HG02973 (cell line): ENCODE results near the gene ABTB2.

ENCODE experiments used
- ATAC-seq: cut with Tn5 transposase; IDR thresholded peaks from one replicate; pipeline ENCODE4 v1.9.1; 2021; ENCODE audit warnings: moderate library complexity; ENCODE audit not compliant: unreplicated experiment

Gene ABTB2

DNA sequence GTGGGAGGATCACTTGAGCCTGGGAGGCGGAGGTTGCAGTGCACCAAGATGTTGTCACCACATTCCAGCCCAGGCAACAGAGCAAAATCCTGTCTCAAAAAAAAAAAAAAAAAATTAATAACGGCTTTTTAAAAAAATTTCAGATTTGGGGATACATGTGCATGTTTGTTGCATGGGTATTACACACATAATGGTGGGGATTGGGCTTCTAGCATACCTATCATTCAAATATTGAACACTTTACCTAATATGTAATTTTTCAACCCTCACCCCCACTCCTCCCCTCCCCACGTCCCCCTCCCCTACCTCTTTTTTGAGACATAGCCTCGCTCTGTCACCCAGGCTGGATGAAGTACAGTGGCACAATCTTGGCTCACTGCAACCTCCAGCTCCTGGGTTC is 40.1 kb downstream of the ABTB2 start:
- ATAC-seq, result no peak

DNA sequence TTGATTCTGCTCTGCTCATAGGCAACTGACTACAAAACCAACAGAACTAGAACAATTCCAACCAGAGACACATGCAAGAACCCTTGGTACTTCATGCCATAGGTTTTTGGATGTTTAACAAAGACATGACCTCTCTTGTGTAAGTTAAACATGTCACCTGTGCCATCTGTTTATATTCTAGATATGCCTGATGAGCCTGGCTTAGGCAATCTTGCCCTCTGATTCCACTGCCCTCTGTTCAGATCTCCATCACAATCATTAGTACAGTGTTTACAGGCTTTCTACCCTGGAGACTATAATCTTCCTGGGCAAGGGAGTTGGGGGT is 40.8 kb downstream of the ABTB2 start:
- ATAC-seq, result no peak

DNA sequence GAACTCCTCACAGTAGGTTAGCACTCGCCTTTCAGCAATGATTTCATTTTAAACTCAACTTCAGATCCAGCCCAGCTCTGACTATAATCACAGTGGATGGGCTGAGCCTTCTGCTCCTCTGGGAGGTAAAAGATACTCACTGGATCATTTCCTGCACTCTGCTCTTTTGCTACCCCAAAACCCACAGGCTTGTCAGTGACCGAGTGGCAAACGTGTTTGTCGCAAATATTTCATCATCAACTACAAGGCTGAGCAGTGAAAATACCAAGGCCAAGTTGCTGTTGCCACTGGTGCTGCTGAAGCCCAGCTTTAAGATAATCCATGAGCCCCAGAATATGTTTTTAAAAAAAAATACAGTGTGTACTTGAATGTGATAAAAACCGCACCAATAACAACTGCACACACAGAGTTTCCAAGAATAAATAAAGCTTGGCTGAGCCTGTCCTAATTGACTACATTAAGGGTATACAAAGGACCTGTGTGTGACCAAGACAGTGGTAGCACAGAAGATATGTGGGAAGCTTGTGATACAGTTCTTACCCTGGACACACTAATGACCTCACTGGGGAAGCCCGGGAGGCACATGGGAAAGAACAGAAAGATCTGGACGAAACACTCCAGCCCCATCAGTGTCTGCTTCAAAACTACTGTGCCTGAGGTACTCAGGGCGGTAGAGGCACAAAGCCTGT is 41.3 kb downstream of the ABTB2 start:
- ATAC-seq, result no peak

DNA sequence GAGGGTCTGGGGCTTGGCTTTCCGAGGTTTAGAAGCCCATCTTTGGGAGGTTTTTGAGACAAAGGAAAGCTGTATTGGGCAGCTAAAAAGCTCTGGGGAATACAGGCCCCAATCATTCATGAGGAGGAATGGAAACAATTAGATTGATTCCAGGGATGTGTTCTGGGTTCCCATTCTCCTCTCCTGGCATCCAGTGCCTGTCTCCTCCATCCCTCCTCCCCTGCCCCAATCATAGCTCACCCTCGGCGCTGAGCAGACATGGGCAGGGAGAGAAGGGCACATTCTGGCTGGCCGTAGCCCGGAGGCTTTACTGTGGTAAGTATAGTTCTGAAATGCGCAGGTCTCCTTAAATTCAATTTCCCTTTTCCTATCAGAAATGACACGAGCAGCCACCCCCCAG is 42.4 kb downstream of the ABTB2 start:
- ATAC-seq, result no peak

DNA sequence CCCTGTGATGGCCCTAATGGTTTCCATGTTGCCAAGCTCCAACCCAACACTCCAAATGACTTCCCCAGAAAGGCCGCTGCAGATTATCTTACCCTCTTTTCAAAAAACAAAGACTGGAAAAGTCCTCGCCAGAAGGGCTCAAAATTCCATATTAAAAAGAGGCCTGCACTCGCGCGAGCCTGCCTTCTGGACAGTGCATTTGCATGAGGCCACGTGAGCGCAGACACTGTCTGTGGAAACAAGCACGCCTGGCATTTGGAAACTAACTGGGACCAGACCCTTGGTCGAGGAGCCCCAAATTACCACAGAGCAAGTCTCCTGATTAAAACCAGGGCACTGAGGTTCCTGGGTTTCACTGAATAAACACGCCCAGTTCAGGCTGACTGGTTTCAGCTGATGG is 42.9 kb downstream of the ABTB2 start:
- no peak for ATAC-seq

DNA sequence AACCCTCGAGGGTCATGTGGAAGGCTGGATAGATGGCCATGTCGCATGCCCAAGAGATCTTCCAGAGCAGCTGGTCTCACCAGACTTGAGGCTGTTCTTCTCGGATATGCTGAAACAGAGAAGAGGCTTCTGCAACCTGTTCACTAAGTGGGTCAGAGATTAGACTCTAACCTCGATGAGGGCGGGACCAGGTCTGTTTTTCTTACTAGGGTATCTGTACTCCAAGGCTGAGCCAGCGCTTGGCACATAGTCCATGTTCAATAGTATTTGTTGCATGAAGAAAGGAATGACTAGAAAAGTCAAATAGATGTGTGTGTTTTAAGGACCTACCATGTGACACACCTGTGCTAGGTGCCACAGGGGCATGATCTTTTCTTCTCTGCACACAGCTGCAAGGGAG is 43.6 kb downstream of the ABTB2 start:
- no peak for ATAC-seq

DNA sequence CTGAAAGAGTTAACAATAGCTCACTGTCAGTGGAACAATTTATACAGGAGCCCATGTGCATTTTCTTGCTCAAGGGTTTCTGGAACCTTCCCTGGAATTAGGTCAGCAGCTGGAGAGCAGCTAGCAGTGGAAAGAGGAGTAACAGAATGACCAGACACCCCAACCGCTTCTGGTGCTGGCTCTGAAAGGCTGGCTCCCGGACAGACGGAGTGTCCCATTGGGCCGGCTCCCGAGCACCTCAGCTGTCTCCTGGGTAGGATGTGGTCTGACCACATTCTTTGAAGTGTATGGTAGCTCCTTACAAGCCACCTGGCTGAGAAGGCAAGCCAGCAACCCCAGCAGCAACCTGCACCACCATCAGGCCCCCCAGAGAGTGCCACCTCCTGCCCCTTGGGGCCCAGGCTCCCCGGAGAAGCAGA is 44.7 kb downstream of the ABTB2 start:
- ATAC-seq, result peak; percentile 58

DNA sequence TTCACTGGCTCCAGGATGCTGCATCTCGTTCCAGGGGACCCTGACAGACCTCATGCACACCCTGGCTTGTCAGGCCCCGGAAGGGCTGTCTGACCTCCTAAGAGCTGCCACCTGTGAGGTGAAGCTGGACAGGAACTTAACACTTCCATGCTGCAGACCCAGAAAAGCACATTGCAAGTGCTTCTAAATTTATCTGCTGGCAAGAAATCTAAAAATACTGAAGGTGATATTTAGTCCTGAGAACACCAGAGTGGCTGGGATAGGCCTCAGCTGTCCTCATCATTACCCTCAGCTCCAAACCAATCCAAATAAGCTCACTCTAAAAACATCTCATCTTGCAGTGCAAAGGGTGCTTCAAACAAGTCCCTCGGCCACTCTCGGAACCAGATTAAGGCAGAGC is 46.7 kb downstream of the ABTB2 start:
- no peak for ATAC-seq

DNA sequence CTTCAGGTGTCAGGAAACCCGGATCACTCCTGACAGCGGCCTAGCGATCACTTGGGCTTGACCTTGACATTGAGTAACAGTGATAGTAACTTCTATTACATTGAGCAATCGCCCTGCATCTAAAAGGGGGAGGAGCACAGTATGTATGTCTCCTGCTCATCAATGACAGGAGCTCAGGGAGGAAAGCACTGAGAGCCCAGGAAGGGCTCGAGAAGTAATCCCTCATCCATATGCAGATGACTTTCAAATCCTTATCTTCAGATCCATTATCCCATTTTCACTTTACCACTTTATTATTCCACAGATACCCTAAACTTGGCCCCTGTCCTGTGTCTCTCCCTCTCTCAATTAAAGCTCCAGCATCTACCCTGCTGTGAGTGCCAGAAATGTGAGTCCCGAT is 47.8 kb downstream of the ABTB2 start:
- ATAC-seq, result no peak

DNA sequence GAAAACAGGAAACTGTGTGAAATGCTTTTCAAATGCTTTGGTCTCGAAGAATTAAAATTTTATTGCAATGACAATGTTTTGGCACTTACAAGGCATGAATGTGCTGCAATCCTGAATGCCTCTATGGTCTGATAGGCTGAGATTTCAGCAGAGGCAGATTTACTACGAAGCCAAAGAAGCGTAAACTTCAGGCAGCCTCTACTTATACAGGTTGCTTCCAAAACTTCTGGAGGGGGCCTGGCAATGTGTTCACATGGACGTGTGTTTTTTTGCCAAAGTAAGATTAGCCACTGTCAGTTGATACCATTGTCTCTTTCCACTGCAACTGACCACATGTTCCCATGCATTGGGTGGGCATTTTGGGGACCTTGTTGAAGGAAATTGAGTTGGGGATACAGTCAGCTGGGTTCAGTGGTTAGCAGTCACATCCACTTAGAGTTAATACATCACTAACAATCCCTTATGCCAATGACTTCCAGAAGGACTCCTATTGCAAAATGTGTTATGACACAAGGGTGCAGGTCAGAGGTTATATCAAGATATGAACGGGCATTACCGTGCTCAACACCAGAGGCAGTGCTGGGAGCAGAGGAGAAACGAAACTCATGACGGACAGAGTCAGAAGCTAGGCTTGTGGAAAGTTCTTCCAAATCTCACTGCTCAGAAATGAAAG is 48.8 kb downstream of the ABTB2 start:
- no peak for ATAC-seq

DNA sequence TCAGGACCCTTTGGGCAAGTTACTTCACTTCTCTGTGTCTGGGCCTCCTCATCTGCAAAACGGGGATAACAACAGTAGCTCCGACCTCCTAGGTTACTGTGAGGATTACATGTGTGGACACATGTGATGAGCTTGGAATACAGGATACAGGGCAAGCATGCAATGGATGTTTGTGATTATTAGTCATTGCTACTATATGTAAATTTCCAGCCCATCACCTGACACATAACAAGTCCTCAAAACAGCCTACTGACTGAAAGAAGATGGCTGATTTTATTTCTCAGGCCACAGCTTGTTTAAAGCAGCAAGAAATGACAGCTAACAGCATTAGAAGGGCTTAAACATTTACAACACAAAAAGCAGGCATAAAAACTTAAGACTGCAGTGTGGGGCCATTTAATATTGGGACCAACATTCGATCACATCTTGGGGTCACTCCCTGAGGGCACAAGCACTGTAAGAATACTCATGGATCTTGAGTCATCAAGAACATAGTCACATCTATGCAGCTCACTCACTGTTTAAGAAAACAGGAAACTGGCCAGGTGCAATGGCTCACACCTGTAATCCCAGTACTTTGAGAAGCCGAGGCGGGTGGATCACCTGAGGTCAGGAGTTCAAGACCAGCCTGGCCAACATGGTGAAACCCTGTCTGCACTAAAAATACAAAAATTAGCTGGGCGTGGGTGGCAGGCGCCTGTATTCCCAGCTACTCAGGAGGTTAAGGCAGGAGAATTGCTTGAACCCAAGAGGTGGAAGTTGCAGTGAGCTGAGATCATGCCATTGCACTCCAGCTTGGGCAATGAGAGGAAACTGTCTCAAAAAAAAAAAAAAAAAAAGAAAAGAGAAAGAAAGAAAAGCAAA is 49.5 kb downstream of the ABTB2 start:
- ATAC-seq, result no peak

DNA sequence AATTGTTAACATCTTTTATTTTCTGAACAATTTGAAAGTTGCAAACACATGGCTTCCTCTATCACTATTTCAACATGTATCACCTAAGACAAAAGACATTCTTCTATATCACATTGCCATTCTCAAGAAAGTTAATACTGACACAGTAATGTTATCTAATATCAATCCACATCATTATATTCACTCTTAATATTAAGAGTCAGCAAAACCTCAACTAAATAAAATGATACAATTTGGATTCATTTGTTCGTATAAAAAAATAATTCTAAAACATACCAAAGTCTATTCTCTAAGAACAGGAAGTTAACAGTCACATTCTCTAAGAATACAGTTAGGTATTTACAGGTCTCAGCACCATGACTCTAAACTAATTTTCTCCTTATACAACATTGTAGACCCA is 52.0 kb downstream of the ABTB2 start:
- ATAC-seq, result no peak

DNA sequence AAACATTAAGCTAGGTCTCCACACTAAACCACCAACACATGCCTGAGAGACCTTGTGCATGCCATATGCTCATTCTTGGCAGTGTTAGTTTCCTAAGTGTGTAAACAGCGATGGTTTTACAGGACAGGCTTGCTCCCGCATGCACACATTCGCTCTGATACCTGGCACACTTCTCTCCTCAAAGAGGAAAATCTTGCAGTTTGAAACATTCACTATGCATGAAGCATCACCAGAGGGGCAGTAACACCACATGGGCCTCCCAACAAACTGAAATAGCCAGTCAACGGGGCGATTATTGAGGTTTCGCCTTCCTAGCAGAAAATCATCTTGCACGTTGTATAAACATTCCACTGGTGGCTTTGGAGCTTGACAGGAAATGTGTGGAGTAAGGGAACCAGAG is 52.6 kb downstream of the ABTB2 start:
- no peak for ATAC-seq

DNA sequence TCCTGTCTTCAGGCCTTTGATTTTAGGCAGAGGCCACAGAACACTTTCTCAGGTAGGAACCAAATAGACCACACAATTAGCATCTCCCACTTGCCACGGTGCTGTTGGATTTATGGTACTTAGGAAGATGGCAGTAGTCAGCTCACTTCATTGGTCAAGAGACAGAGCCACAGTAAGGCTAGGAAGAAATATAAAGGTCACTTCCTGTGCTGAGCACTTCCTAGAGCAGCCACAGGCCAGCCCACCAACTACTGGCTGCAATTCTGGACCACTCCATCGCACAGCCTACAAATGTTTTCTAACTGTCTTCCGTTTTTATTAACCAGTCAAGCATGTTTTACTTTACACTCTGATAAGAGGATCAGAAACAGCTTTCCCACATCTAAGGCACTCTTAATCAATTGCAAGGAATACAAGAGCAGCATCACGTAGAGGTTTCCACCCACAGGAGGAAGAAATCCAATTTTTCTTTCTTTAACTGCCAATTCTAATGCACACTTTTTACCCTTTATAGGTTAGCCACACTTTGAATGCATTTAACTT is 54.7 kb downstream of the ABTB2 start:
- ATAC-seq, result no peak

DNA sequence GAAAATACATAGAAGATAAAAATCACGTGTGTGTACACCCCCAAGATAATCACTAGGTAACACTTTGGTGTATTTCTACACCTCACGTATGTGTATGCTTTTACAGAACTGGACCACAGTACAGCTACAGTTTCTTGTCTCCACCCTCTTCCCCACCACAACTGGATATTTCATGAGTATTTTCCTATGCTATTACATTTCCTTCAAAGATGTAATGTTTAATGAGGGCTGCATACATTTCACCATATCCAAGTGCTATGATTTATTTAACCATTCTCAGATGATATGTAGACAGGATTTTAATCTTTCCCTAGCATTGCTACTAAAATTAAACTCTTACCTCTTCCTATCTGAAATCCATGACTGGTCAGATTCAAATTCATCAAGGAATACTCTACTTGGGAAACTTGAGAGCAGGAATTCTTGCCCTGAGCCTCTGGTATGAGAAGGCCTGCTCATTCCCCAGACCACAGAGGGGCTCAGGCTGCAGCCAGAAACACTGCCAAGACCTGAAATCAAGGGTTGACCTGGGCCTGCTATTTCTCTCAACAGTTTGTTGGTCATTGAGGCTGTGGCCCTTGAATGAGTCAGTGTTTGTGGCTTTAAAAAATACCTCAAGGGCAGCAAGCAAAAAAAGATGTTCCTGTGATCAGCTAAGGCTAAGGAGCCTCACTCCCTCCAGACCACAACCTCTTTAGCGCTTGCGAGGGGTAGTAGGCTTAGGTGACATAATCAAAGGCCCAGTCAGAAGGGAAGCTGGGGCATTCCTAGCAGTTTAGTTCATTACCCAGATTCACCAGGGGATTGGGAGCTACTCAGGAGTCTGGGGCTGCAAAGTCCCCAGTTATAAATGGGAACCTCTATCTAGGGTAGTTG is 55.5 kb downstream of the ABTB2 start:
- peak; percentile 68 for ATAC-seq

DNA sequence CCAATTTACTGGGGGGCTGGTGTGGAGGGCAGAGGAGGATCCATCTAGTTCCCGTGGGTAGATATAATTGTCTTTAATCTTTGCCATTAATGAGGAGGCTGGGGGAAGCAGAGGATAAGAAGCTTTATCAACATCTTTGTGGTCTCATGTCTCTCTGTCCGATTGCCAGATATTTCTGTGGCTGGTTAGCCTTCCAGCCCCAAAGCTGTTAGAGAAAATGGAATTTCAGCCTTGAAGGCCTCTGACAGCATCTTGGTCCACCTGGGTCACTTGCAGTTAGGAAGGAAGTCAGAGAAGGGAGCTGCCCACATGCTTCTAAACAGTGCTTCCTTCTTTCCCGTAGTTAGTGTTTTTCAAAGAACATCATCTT is 56.9 kb downstream of the ABTB2 start:
- no peak for ATAC-seq

DNA sequence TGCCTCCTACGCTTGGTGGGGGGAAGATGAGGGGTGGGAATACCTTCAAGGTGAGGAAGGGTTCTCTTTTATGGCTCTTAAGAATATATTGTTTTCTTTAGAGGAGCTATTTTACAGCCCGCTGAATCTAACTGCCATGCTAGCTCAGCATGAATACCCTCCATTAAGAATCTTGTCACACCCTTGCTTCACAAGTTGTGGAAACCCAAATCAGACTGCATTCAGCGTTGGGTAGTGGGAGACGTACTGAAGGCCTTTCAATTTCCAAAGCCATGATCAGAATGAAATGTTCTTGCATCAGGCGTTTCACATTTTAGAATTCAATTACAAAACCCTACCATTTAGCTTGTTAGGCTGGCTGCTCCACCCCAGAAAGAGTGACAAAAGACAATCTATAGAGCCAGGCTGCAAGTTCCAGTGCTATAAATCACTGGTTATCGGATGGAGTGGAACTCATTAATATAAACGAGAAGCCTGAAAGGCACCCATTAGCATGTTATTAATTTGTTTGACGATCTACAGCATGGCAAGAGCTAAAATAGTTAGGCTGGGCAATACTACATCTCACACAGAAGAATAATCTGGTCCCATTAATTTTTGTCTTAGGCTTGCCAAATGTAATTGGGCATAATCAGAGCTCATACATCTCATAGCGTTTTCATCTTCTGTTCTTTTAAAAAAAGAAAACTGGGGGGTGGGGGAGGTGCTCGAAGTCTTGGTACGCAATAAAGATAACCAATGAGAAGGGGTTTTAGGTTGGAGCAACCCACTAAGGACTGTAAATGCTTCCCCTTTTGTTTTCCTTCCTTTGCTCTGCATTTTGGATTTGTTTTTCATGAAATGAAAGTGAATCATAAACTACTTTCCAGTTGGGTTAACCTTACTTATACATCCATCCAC is 57.5 kb downstream of the ABTB2 start:
- no peak for ATAC-seq

DNA sequence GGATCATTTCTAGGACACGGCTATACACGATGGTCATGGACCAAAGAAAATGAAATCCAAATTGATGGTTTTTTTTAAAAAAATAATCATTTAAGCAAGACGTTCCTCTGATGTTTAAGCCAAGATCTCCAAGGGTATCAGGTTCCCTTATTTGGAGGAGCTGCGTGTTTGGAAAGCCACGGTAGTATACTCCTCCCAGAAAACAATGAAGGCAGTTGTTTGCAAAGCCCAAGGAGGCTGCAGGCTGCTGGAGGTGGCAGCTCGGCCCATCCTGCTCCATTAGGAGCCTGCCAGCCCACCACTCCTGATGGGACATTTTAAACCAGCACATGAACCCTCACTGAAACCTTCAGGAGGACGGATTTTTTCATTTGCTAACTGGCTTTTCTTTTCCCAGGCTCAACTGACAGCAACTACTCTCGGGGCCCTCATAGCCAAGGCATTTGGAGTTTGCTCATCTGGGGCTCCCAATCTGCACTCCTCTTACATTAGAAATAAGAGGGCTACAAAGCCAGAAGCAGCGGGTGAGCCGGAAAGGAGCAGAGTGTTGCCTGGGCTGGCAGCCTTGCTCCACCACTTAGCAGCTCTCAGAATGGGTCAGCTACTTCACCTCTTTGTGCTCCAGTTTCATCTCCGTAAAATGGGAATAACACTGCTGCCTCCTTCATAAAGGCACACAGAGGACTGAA is 58.4 kb downstream of the ABTB2 start:
- ATAC-seq, result no peak

DNA sequence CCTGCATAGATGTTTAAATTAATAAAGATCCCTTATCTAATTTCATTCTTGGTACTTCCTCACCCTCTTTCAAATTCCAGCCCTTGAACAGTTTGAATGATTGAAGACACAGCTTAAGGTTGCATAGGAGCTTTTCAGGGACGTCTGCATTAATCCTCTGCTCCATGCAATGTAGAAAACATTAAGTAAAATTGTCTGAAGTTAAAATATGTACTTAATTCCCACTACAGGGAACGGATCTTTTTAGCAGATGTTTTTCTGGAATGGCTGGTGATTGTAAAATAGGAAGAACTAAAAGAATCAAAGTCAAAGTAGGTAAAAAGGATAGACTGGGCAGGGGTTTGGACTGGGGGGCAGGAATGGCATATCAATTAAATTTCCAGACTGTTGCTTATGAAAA is 58.9 kb downstream of the ABTB2 start:
- no peak for ATAC-seq
